HG02642 (cell line): ENCODE data around the gene ZBTB7A.
A peak's percentile ranks its signal among the peaks of the same experiment; 100 is the strongest.

Experiments used
- ATAC-seq: cut with Tn5 transposase; IDR thresholded peaks from one replicate; pipeline ENCODE4 v1.9.1; 2021; ENCODE audit warnings: mild to moderate bottlenecking; ENCODE audit not compliant: unreplicated experiment, poor library complexity

ZBTB7A gene

DNA sequence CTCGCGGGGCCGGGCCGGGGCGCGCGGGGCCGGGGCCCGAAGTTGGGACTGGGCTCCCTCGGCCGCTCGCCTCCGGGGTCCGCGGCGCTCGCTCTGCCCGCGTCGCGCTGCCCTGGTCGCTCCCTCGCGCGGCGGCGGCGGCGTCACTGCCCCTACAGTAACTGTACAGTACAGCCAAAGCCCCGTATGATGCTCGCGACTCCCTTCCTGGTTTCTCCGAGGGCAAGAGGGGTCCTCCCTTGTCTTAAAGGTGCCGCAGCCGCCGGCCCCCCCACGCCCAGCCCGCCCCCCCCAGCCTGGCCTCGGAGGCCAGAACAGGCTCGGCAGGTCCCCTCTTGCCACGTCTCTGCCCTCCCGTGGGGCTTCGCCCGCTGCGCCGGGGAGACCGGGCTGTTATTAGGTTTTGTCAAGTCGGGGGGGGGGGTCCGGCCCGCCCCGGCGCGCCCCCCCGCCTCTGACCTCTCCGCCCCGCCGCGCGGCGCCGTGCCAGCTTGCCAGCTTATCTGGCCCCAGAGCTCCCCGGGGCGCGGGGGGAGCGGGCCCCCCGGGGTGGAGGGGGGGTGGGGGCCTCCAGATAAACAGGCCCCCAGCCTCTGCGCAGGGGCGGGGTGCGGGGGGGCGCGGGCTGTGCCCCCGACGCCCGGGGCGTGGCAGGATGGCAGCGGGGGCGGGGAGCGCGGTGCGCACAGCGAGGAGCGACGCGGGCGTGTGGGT lies at the start of gene ZBTB7A:
ZBTB7A (minus strand) TSS at position 218 of the 714 bp plus-strand sequence. CDS start 11,667 bp downstream, outside the sequence.
- no peak for ATAC-seq

DNA sequence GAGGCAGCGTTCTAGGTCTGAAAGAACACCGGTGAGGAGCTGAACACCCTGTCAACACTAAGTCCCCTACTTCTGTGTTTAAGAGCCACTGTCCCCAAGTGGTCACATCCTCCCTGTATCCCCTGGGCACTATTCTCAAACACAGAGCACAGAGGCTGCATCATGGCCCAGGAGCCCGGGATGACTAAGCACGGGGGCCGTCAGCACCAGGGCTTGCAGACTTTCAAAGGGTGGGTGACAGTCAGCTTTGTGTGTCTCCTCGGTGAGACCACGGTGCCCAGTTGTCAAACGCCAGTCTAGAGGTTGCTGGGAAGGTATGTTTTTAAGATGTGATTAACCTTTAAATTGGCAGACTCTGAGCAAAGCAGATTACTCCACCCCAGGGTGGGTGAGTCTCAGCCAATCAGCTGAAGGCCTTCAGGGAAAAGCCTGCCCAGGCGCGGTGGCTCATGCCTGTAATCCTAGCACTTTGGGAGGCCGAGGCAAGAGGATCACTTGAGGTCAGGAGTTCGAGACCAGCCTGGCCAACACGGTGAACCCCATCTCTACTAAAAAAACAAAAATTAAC lies 49.2 kb upstream of the ZBTB7A start:
- ATAC-seq = no peak

DNA sequence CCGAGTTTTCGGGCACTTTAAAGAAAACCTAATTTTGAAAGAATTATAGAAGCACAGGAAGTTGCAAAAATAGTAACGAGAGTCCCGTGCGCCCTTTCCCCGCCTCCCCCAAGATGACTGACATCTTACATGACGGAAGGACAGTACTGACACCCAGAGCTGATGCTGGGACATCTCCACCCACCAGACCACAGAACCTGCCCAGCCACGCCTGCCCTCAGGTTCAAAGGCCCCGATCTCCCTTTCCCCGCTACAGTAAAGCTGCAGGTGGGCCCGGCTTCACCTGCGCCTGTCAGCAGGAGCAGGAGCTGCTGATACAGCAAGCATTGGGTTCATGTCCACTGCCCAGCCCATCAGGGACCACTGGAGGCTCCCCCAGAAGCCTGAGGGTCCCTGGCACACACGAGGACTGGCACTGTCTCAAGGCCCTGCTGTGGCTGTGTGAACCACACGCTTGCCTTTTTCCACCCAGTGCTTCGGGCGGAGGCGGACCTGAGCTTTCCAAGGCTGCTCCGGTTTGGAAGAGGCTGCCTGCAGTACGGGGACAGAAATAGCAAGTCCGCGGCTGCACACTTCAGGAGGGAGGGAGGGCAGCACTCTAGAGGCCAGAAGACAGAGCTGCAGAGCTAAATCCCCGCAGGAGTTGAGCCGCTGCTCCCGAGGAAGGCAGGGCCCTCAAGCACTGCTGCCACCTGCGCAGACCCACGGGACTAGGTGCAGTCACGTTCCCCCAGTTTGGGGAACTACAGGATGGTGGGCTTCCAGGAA lies 48.5 kb upstream of the ZBTB7A start:
- peak; percentile 63 for ATAC-seq

DNA sequence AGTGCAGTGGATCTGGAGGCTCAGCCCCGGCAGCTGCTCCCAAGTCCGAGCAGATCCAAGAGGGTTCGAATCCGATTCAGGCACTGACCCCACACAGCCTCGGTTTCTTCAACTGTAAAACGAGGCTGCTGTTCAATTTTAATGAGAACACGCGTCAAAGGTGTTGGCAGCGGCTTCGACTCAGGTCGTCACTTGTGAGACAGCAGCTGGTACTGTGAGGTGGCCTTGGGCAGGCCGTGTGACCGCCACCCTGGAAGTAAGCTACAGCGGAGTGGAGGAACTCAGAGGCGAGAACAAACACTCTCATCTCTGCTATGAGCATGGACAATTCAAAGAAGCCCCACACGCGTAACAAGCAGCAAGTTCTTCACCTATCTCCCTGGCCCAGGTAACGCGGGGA lies 47.5 kb upstream of the ZBTB7A start:
- ATAC-seq = no peak

DNA sequence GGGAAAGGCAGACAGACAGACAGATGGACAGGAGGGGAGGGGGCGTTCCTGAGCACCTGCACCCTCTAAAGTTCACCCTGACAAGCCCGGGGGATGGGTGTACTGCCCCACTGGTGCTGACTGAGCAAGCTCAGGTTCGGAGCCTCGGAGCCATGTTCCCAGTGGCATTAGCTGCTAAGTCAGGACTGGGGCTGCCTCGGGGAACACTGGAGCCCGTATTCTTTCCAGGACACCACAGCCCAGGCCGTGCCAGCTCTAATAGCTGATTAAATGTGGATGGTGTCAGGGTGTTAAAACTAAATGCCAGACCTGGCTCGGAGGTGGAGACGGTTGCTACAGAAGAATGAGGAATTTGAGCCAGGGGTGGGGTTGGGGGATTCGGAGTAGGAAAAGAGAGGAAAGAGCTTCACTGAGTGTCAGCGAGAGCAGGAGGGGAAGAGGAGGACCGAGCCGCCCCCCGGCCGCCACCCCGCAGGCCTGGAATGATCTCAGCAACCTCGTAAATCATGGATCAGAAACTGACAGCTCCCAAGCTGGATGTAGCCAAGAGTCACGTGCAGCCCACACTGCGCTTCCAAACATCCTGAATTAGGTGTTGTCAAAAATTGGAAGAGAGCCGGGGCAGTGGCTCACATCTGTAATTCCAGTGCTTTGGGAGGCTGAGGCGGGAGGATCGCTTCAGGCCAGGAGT lies 46.8 kb upstream of the ZBTB7A start:
- no peak for ATAC-seq

DNA sequence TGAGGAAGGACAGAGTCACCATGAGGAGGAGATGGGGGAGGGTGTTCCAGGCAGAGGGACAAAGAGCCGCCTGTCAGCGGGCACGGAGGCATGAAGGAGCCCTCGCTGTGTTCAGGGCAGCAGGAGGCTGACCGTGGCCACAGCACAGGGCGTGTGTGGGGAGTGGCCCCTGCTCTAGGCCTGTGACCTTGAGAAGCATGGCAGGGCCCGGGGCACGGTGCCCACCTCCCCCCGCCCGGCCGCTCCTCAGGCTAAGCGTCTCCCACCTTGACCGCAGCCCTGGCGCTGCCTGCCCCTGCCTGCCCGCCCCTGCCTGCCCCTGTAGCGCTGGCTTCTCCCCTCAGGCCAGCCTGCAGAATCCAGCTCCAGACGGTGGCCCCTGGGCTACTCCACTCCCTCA lies 45.7 kb upstream of the ZBTB7A start:
- no peak for ATAC-seq

DNA sequence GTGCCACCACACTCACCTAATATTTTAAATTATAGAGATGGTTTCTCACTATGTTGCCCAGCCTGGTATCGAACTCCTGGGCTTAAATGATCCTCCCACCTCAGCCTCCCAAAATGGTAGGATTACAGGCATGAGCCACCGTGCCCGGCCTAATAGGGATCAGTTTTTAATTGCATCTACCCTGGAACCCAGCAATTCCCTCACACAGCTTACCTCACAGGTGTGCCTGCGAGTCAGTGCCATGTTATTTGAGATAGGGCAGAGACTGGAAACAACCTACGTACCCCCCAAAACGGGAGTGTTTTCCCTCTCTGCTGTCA lies 42.9 kb upstream of the ZBTB7A start:
- ATAC-seq = no peak

DNA sequence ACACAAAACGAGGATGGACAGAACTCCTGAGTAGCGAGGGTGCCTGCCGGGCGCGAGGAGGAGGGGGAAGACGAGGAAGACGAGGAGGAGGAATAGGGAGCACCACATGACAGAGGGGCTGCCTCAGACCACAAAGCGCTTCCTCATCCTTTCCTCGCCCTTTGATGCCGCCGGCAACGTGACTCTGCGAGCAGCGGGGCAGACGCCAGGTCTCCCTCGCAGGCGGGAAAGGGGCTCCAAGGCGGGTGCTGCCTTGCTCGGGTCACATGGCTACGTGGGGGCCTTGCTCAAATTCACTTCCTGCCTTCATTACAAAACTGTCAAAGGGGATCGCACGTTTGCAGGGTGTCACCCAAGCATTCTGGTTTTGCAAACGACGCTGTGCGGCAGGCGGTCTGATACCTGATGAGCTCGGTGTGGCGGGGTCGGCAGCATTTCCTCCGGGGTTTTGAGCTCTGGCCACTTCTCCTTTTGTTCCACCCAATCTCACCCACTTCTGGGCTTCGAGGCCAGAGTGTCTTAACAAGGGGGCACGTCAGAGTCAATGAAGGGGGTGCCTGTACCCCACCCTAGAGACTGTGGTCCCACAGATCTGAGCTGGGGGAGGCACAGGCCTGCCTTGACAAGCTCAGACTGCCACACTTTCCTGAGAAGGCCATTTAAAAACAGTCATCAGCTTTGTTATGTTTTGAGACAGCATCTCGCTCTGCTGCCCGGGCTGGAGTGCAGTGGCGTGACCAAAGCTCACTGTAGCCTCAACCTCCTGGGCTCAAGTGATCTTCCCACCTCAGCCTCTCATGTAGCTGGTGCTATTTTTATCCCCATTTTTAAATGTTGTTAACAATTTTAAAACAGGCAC lies 42.3 kb upstream of the ZBTB7A start:
- ATAC-seq = peak; percentile 60

DNA sequence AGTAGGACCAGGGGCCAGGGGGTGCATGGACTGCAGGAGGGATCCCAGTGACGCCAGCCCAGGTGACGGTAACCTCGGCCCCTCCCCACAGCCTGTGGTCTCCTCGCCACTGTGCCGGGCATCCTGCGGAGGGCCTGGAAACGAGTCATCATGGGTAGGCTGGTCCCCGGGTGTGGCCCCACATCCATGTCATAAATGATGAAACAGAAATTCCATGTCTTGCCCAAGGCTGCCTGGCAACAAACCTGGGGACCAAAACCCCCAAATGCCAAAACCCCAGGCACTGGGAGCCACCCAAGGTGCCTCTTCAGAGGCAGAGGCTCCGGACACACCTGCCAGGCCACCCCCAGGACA lies 36.4 kb upstream of the ZBTB7A start:
- no peak for ATAC-seq

DNA sequence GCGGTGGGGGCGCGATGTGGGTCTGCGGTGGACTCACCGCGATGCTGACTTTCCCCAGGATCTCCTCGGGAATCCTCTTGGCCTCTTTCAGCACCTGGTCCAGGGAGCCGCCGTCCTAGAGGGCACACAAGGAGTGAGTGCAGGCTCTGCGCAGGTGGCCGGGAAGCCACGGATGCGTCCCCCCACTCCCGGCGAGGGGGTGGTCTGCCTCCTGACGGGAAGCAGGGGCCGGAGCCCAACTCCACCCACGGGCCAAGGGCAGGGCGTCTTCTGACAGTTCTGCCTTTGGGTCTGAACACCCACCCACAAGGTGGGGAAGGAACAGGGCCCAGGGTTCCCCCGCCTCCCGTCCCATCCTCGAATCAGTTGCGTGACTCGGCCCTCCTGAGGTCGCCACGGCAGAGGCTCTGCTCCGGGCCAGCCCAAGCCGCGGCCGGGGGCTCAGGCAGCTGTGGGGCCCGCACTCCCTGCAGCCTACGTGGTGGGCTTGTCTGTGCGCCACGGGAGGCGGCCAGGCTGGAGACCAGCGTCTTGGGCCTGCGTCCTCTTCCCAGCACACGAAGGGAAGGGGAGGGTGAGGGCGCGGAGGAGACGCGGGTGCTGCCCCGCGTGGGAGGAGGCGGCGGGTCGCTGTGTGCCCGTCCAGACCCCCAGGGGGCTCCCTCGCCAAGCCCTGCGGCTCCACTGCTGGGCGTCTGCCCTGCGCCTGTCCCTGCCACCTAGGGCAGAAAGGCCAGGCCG lies 35.8 kb upstream of the ZBTB7A start:
- no peak for ATAC-seq

DNA sequence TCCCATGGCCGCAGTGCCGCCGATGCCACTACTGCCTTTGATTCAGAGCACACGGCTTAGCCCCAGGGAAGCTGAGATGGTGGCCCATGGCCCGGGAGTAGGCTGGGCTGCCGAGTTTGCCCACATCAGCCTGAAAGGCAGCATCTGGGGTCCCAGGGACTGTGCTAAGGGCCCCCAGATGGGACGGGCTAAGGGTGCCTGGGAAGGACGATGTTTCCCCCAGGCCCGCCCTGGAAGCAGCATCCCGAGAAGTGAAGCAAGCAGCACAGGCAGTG lies 34.7 kb upstream of the ZBTB7A start:
- no peak for ATAC-seq

DNA sequence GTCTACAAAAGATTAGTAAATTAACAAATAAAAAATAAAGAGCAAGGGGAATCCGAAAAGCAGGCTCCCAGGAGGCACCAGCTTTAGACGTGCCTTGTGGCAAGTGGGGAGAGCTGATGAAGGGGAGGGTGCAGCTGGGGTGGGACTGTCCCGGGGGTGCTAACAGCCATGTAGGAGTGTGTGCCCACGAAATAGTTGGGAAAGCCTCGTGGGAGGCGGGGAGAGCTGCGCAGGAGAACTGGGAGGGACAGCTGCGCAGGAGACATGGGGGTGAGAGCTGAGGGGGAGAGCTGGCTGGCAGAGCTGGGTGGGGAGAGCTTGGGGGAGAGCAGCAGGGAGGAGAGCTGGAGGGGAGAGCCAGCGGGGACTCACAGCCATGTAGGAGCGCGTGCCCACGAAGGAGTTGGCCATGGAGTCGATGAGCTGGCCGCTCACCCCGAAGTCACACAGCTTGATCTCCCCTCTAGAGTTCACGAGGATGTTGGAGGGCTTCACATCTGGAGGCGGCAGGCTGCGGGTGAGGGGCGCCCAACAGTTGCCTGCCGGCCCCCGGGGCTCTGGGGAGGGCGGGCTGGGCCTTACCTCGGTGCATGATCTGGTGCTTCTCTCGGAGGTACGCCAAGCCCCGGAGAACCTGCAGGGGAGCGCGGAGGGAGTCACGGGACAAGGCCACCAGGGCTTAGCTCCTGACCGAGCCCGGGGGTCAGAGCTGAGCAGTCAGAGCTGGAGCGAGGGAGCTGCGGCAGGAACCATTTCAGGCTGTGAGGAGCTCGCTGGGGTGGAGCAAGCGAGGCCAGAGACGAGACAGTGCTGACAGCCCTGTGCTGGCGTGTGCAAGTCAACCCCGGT lies 34.2 kb upstream of the ZBTB7A start:
- ATAC-seq = no peak

DNA sequence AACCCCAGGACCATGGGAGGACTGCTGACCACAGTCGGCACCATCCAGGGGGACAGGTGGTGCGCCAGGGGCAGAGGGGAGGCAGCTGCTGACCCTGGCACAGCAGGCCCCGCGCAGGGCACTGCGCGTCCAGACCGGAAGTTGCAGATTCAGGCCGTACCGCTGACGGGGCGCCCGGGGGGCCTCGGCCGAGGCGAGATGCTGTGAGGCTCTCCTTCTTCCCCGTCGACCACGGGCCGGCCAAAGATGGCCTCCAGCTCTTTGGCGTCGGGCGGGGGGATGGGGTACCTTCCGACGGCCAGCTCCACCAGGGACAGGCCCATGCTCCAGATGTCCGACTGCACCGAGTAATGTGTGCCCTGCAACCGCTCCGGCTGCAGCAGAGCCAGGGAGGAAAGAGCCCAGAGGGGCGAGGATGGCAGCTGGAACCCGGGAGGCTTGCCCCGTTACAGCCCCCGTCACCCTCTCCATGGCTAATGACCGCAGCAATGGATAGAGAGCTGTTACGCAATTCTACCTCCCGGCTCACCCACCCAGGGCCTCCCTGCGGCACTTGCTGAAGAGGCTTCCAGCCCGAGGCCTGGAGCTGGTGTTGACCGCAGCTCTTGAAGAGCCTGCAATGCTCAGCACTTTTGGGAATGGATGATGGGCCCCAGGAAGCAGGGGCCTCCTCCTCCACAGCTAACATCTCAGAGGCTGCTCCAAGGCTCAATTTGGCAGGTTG lies 32.5 kb upstream of the ZBTB7A start:
- ATAC-seq = no peak

DNA sequence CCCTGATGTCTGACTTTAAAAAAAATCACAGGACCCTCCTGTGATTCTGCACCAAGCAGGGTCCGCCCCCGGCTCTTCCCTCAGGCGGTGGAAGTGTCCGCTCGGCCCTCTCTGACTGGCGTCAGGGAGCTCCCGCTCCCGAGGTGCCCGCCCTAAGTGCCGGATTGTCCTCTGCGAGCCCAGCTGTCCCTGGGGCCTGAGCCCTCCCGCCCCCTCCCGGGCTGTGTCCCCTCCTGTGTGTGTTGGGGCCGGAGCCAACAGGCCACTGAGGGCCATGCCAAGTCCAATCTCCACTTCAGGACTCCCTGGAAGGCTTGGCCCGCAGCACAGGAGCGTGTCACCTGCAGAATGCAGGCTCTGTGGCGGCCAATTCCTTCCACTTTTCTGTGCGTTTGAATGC lies 31.8 kb upstream of the ZBTB7A start:
- no peak for ATAC-seq

DNA sequence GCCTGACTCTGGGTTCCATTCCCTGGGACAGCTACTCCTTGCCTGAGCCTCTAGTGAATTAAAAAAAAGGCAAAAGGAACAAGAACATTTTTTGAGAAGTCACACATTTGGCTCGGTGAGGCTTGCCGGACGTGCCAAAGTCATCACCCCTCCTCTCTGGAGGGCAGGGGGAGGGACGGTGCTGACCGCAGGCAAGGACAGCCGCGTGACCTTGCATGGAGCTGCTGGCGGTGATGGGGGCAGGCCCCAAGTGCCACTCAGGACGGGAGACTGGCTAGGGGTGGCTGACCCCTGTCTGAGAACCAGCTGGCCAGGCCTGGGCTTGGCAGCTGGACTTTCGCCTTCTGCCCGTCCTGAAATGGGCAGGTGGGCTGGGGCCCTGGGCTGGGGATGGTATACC lies 30.8 kb upstream of the ZBTB7A start:
- ATAC-seq = no peak

DNA sequence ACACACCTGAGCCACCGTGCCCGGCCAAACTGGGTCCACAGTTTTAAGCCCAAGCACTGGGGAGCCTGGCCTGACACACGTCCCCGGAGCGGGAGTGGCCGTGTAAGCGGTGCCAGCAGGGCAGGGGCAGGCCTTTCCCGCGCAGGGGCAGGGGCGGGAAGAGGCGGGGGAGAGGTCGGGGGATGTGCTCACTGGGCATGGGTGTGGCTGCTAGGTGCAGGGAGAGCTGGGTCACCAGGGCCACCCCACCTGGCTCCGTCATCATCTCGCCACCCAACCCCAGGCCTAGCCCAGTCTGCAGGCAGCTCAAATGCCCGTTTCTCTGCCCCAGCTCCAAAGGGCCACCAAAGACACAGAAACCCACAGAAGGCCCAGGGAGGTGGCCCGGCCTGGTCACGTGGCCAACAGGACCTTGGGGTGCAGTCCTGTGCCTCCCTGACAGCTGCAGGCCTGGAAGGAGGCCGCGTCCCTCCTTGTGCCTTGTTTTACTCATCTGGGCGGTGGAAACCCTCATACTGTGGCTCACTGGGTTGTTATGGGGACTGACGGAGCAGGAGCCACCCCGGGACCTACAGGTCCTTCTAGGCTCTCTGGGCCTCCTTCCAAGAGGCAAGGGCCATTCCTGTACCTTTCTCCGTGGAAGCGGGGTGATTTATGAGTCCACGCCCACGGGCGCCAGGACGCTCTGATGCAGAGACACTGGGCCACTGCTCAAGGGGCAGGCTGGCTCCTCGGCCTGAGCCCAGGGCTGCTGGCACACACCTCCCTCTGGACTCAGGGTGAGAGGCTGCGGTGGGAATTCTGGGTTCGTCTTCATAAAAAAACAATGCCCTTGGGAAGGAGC lies 29.6 kb upstream of the ZBTB7A start:
- ATAC-seq = no peak

DNA sequence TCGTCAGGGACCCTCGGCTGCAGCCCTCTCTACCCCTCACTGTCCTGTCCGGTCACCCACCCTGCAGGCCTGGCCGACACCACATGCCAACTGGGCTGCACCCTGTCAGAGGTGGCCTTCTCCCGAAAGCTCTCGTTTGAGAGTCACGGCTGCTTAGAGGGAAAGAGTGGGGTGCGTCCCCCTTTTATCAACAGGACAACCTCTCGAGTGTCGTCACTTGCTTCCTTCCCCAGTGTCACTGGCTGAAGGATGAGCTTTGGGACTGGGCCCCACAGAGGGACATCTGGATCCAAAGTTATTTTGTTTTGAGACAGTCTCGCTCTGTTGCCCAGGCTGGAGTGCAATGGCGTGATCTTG lies 28.8 kb upstream of the ZBTB7A start:
- no peak for ATAC-seq
